Stimulated activated CD4-positive, alpha-beta T cell treated with anti-CD3 and anti-CD28 coated beads, Interleukin-1b, Interleukin-23, amount 100 ng/mL, for 1 hour (primary cell): ENCODE results near the gene PMIS2.

ENCODE experiments used
- DNase-seq, 2 donors: peaks; one replicate each; pipeline ENCODE4 v3.0.0-alpha.2; 2020; ENCODE audit warnings: low read depth in 2 of 2

Gene PMIS2

DNA sequence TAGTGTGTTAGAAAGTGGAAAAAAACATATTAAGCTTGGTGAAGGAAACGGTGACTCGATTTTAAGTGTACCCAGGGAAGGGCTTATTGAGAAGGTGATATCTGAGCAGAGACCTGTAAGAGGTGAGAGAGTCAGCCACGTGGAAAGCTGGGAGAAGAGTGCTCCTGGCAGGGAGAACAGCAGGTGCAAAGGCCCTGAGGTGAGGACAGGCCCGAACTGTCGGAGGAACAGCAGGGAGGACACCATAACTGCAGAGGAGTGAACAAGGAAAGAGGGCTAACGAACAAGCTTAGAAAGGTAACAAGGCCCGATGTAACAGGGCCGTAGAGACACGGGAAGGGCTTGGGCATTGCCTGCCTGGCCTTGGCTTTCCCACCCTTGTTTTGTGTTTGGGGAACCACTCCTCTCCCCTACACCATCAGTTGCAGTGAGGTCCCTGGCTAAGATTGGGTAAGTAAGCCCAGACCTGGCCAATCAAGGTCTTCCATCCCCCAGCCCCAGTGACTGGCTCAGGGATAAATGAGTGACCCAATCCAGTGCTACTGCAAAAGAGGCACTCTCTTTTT is 29.9 kb upstream of the PMIS2 start:
- no peak for DNase-seq

DNA sequence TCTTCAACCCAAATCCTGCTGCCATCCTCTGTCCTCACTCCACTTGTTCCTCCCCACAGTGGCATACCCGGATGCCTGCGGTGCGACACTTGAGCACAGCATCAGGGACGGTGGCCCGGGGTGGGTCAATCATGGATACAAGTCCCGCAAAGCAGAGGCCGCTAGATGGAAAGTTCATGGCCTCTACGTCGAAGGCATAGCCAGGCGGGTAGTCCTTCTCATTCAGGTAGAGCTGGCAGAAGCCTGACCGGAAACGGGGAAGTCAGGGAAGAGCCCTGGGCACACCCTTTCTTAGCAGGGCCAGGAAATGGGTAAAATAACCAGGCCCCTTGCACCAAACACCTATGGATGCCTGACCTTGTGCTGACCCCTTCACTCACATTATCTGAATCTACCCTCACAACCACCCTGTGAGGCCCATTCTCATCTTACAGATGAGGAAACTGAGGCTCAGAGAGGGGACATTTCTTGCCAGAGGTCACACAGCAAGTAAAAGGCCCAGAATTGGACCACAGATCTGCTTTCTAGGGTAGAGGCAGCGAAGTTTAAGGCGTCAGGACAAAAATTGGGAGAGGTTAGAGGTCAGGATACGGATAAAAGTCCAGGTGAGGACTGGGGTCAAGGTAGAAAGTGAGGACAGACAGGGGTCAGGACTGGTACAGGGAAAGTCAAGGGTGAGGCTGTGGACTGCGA is 29.0 kb upstream of the PMIS2 start:
- DNase-seq, result no peak

DNA sequence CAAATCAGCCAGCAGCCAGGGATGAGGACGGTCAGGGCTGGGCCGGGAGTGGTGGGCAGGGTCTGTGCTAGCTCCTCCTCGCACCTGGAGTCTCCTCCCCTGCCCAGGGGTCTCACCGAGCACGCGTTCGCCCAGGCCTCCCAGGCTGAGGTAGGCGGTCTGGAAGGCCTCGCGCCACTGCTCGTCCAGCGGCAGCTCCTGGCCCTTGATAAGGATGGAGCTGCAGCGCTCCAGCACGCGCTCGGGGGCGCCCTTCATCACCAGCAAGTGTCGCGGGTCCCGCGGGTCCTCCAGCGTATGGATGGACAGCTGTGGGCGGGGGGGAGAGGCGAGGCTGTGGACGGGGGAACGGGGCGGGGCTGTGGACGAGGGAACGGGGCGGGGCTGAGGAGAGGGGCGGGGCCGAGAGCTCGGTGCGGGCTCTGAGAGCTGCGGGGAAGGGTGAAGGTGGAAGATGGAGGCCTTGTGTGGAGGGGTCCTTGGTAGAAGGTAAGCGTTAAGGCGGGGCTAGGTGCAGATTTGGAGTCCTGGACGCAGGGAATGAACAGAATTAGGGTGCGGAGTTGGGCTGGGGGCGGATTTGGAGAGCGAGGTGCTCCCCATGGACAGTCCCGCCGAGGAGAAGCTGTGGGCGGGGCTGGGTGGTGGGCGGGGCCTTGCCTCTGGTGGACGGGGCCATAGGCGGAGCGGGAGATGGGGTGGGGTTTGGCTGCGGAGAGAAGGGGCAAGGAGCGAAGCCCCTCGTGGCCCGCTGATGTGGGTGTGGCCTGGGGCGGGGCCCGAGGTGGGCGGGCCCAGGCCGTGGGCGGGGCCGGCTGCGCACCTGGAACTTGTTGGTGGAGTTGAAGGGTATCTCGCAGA is 28.2 kb upstream of the PMIS2 start:
- DNase-seq, result peak in 1 of 2 donors; percentile 38

DNA sequence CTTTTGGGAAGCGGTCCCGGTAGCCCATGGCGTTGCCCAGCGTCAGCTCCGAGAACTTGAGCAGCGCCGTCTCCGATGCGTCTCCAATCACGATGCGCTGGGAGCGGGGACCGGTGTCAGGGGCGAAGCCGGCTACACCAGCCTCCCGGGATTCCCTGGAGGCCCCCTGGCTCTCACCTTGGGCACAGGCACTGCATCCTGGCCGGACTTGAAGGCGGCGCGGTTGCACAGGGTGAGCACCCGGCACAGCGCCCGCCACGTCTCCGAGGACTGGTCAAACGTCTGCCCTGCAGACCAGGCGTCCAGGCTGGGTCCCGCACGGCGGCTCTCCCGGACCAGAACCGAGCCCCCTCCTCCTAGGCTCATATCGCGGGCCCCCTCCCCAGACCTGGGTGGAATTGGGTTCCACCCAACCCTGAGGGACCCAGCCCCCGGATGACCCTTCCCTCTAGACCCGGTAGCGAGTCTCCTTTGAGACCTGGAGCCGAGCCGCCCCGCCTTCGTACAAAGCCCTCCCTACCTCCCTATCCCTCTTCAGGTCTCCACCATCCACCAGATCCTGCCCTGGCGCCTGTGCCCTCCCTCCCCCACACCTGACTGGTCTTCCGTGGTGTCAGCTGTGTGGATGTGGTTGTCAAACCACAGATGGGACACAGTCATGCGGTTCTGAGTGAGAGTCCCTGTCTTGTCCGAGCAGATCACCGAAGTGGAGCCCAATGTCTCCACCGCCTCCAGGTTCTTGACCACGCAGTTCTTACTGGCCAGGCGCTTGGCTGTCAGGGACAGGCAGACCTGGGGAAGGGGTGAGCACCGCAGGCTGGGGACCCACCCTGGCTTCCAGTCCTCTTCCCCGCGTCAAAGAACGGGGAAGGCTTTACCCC is 27.3 kb upstream of the PMIS2 start:
- DNase-seq, result no peak

DNA sequence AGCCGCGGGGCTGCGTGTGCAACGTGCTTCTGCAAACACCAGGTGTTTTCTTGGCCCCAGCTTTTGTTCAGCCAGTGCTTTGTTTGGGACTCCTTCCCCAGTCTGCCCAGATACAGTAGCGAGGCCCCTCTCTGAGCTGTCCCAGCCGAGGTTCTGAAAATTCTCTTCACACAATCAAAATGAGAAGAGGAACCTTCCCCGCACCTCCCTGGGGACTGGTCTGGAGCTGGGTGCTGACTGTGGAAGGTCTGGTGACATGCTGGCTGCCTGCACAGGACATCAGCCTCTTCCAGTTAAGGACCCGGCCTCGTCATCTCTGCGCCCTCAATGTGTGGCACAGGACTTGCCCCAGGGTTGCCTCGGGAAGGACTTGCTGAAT is 26.7 kb upstream of the PMIS2 start:
- DNase-seq, result no peak

DNA sequence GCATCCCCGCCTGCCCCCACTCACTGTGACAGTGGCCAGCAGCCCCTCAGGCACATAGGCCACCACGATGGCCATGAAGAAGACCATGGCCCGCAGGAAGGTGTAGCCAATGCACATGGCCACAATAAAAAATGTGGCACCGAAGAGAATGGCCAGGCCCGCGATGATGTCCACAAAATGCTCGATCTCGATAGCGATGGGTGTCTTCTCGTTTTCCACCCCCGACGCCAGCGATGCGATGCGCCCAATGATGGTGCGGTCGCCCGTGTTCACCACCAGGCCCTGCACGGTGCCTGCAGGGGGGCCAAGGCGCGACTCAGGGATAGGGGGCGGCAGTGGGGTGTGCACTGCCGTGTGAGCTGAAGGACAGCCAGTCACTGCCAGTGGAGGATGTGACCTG is 26.2 kb upstream of the PMIS2 start:
- no peak for DNase-seq

DNA sequence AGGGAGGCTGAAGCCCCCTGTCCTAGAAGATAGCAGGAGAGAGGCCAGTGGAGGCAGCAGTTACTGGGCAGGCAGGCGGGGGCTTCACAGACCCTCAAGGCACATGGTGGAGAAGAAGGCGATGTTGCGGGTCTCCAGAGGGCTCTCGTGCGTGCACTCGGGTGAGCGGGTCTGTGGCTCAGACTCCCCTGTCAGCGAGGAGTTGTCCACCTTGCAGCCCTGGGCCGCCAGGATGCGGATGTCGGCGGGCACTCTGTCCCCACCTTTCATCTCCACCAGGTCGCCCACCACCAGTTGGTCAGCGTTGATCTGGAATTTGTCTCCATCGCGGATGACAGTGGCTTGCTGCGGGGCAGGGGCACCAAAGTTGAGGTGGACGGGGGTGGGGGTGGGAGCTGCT is 25.7 kb upstream of the PMIS2 start:
- DNase-seq, result no peak

DNA sequence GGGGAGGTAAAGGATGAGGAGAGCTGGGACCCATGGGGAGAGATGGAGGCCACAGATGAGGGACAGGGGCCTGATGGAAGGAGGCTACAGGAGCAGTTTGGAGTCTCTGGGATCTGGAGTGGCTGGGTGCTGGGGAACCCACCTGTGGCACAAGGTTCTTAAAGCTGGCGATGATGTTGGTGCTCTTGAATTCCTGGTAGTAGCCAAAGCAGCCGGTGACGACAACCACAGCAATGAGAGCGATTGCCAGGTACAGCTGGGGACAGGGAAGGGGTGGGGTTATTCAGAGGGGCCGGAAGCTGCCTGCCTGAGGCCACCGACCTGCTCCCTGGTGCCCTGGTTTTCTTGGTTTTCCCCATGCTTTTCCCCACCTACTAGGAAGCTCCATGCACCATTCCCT is 25.3 kb upstream of the PMIS2 start:
- no peak for DNase-seq

DNA sequence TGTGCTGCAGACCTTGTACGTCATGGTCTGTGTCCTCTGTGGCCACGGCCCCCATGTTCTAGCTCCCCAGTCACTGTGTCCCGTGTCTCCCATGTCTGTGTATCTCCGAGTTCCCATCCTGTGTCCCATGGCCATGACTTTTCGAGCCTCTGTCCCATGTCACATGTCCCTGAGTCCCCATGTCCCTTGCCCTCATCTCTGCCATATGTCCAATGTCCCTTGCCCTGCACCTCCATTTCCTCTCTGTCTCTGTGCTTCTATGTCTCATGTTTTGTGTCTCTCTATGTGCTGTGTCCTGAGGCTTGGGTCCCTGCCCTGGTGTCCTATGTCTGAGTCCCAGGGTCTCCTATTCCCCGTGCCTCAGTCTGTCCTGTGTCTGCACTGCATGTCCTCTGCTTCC is 24.5 kb upstream of the PMIS2 start:
- DNase-seq, result no peak

DNA sequence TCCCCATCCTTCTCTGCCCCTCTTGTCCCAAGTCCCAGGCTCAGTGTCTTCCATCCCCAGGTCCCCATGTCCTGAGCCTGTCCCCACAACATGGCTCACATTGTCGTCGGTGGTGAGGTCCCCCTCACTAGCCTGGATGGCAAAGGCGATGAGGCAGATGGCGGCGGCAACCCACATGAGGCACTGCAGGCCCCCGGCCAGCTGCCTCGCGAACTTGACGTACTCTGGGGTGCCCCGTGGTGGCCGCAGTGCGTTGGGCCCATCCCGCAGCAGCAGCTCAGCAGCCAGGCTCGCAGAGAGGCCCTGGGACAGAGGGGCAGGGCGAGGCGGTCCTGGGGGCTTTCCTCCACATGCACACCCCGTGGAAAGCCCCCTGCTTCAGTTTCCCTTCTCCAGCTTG is 23.6 kb upstream of the PMIS2 start:
- DNase-seq, result no peak

DNA sequence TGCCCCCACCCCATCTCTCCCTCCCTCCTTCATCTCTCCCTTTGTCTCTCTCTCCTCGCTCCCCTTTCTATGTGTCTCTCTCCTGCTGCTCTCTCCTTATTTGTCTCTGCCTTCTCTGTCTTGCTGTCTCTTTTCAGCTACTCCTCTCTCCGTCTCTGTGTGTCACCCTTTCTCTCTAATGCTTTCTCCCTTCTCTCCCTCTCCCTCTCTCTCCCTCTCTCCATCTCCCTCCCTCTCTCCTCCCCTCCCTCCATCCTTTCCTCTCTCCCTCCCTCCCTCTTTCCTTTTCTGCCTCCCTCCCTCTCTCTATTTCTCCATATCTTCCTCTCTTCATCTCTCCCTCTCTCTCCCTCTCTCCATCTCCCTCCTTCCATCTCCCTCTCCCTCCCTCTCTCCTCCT is 23.2 kb upstream of the PMIS2 start:
- no peak for DNase-seq

DNA sequence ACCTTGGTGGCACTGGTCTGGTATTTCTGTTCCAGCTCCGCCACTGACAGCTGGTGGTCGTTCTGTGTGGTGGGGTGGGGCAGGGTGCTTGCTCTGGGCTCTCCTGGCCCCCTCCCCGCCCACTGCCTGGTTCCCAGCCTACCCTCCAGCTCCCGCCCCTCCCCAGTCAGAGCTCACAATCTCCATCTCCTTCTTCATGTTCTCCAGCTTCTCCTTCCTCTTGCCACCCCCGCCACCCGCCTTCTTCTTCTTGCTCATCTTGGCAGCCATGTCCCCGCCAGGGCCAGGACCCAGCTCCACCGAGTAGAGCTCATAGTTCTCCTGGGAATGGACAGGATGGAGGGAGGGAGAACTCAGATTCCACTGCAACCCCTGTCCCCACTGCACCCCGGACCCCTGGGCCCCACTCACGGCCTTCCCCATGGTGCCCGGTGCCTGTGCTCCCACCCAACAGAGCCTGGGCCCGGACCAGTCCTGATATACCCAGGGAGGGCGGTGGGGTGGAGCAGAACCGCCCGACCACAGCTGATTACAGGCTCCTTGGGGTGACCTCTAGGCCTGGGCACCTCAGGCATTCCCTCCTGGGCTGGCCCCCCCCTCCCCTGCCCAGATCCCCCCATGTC is 22.7 kb upstream of the PMIS2 start, which contains the start of gene ATP4A:
Gene ATP4A (minus strand): TSS at position 452 of the 623 bp plus-strand sequence. CDS start 29 bp downstream, at position 423.
- DNase-seq, result no peak

DNA sequence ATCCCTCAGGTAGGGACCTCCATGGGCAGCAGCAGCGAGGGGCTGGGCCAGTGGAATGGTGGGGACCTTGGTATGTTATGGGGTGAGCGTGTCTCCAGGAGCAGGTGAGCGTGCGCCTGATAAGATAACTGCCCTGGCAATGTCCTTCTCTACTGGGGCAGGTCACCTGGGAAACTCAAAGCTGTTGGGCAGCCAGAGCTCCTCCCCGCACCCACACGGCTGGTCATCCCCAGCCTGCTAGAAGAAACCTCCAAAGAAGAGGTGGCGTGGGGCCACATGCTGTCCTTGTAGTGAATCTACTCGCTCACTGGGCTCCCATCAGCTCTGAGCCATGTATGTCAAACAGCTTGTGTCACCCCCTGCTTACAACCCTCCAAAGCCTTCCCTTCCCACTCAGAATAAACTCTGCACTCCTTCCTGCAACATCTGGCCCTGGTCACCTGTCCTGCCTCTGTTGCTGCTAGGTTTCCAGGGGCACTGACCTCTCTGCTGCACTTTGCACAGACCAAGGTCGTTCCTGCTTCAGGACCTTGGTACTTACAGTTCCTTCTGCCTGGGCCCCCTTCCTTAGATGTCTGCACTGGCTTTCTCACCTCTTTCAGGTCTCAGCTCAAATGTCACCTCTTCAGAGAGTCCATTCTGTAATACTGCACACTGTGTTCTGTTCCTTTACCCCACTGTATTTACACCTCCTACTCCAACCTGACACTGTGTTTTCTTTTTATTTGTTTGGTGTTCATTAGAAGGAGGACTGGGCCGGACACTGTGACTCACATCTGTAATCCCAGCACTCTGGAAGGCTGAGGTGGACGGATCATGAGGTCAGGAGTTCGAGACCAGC is 20.7 kb upstream of the PMIS2 start:
- DNase-seq, result no peak

DNA sequence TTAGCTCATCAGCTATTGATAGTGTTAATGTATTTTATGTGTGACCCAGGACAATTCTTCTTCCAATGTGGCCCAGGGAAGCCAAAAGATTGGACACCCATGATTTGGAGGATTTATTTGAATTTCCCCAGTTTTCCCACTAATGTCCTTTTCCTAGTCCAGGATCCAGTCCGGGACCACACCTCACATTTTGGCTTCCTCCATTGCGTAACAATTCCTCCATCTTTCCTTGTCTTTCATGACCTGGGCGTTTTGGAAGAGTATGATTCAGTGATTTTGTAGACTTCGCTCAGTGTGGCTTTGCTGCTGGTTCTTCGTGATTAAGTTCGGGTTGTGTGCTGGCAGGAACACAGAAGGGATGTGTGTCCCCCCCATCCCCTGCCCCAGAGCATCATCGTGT is 19.2 kb upstream of the PMIS2 start:
- DNase-seq, result no peak

DNA sequence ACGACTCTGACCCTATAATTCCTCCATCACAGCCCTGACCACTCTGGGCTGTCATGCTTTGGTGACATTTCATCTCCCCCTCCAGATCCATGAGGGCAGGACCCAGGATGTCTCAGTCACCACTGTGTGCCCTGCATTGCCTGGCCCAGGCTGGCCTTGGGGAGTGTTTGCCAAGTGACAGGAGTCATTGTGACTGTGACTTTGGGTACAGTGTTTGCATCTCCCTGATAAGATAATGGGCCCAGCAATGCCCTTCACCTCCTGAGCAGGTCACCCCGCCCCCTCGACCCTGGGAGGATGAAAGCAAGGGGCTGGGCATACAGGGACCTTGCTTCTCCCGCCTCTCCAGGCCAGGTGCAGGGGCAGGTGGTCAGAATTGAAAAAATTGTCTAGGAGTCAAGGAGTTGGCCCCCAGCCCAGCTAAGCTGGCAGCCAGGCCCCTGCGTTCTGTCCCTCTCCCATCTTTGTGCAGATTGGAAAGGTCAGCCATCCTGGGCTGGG is 16.6 kb upstream of the PMIS2 start:
- DNase-seq, result no peak

DNA sequence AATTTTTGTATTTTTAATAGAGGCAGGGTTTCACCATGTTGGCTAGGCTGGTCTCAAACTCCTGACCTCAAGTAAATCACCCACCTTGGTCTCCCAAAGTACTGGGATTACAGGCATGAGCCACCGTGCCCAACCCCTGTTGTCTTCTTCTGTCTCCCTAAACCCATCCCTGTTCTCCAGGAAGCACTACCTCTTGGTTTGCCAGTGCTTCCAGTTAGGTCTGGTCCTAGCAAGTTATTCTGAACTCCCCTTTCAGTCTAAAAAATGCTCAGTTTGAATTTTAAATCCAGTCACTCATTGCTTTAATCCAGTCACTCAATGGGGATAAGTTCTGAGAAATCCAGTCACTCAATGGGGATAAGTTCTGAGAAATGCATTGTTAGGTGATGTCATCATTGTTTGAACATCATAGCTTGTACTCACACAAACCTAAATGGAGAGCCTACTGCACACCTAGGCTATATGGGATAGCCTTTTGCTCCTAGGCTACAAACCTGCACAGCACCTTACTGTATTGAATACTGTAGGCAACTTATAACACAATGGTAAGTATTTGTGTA is 14.5 kb upstream of the PMIS2 start:
- no peak for DNase-seq

DNA sequence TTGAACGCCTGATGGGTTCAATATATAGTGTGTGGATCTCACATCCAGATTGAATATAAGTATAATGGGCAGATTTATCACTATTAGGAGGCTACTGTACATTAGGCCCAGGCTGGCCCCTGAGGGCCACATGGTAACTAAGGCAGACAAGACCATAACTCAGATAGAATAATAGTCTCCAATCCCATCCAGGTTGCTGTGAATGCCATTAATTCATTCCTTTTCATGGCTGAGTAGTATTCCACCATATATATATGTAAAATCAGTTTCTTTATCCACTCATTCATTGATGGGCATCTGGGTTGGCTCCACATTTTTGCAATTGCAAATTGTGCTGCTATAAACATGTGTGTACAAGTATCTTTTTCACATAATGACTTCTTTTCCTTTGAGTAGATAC is 8.1 kb upstream of the PMIS2 start:
- DNase-seq, result no peak

DNA sequence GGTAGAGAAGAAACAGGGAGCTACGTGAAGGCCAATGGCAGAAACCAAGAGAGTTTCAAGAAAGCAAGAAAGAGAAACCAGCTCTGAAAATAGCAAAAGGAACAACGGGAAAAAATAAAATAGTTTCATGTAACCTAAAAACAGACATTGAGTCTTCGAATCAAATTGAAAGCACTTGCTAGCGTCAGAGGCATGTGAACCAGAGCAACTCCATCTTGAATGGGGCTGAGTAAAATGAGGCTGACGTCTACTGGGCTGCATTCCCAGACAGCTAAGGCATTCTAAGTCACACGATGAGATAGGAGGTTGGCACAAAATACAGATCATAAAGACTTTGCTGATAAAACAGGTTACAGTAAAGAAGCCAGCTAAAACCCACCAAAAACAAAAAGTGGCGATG is 7.3 kb upstream of the PMIS2 start:
- DNase-seq, result no peak

DNA sequence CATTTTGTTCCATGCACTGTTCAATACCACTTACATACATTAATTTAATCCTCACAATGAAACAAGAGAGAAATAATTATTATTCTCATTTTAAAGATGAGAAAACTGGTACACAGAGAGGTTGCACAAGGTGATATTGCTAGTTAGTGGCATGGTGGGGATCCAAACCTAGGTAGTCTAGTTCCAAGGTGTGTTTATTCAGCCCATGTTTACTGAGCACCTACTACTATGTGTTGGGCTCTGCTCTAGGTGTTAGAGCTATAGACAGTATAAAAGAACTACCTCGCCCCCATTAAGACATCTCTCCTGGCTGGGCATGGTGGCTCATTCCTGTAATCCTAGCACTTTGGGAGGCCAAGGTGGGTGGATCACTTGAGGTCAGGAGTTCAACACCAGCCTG is 3.2 kb upstream of the PMIS2 start:
- DNase-seq, result no peak

DNA sequence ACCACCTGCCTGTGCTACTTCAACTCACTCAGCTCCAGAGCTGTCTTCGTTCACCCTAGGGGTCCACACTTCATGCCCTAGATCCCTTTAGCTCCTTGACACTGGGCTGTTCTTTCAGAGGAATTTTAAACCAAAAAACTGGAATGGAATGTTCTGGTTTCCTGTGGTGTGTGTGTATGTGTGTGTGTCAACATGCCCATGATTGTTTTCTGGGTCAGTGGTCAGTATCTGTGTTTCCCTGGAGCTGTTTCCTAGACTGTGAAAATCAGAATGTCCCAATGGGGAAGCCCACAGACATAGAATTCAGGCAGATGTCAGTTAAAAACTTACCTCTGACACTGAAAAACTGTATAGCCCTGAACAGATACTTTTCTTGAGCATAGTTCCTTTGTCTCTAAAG is 1.3 kb downstream of the PMIS2 start:
- DNase-seq, result no peak
